Natural killer cell treated with Interleukin-12 subunit alpha and Interleukin-12 subunit beta and Interleukin-15 and Interleukin-18, amount 100 ng/mL, for 72 hours (primary cell): Measurements from ENCODE around the gene ZNF175. TPM values are rescaled to one million over a fixed set of nuclear protein-coding genes. Genes with fewer than 3 reads are reported as not detected.
"Not testable (repeated sequence)": the region's sequence is repeated elsewhere in the genome, so short reads cannot be mapped to it uniquely, and the experiment has no call there.

Experiments
- ATAC-seq, 2 donors: fragments of 150-1000 bp; cut with Tn5 transposase in 1 of 2; sonication (Bioruptor Pico), chemical (Tn5 transposase) in 1 of 2; 2 replicates each; pipeline ENCODE4 v1.10.0; 2021
- DNase-seq: peaks from one replicate; pipeline ENCODE4 v3.0.0; 2022; ENCODE audit warnings: low spot score
- H3K27ac Mint-ChIP-seq, 2 donors: 1 replicate in 1 of 2; 2 replicates in 1 of 2; pipeline ENCODE4 v1.8.0; 2022; ENCODE audit warnings: mixed read lengths in 2 of 2, mild to moderate bottlenecking in 1 of 2, moderate library complexity in 1 of 2
- H3K27me3 Mint-ChIP-seq, 2 donors: 1 replicate in 1 of 2; 2 replicates in 1 of 2; pipeline ENCODE4 v1.8.0; 2022; ENCODE audit warnings: mixed read lengths in 2 of 2
- H3K36me3 Mint-ChIP-seq: one replicate; pipeline ENCODE4 v1.8.0; 2022; ENCODE audit warnings: mixed read lengths
- H3K4me1 Mint-ChIP-seq, 2 donors: 1 replicate in 1 of 2; 2 replicates in 1 of 2; pipeline ENCODE4 v1.8.0; 2022; ENCODE audit warnings: low read depth in 2 of 2, mixed read lengths in 2 of 2, mild to moderate bottlenecking in 1 of 2
- H3K4me3 Mint-ChIP-seq: one replicate; pipeline ENCODE4 v1.8.0; 2022; ENCODE audit warnings: mixed read lengths
- H3K9me3 Mint-ChIP-seq: 2 replicates; pipeline ENCODE4 v1.8.0; 2022; ENCODE audit warnings: mixed read lengths
- total RNA-seq, 2 donors: library from RNA; stranded (reverse); gene quantifications; one replicate each; pipeline ENCODE4 v1.2.3, GENCODE V29; 2022

Gene ZNF175
- total RNA-seq, 2 donors from 2014 or later: 9.9 to 13.2 TPM

DNA sequence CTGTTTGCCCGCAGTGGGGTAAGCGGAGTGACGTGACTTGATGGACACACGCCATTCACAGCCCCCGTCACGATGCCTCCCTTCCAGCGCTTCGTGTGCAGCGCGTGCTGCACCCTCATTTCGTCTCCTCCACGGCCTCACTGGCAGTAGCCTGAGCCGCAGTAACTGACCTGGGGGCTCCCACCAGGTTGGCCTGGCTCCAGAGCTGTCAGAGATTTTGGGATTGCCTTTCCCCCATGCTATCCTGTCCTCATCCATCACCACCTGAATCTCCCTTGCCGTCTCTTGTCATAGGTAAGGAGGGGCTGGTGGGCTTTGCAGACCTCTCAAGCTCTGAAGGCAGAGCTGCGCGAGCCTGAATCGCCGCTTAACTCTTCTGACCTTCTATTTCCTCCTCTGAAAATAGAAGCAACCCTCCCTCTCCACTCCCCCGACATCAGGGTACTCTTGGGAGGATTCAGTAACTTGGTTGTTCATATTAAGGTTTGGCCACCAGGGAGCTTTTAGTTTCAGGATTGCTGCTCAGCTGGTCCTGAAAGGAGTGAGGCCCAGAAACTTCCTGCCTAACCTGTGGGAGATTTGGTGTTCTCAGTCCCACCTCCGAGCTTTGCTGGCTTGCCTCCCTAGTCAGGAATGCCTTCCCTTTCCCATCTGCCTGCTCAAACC lies 31.2 kb downstream of the ZNF175 start:
- Mint-ChIP-seq H3K36me3 (peaks cover 4% of the 10 kb centered on the region), H3K4me3 (peak overlapping the region; percentile 63), H3K4me1 (peaks cover 4 to 7% of the 10 kb centered on the region in 2 donors), H3K9me3 (no peaks in the 10 kb centered on the region), H3K27me3 (peaks cover 0 to 15% of the 10 kb centered on the region in 2 donors), H3K27ac (no peak overlapping the region)
- DNase-seq (no peak), ATAC-seq (no peak)

DNA sequence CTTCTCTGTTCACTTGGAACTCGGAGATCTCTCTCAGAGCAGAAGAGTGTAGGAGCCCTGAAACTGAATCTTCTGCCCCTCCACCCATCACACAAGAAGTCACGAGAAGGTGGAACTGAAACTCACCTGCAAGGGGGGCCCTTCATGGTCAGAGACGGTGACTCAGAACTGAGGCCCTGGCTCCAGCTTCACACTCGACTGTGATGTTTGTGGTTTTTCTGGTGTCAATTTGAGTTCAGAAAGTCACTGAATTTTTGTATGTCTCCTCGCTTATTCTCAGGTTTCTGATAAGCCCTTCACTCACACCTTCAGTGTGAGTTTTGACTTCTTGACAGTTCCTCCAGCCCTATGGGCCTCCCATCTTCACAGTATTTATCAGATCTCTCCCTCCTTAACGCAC lies 36.0 kb downstream of the ZNF175 start:
- Mint-ChIP-seq H3K9me3 (no peaks in the 10 kb centered on the region), H3K36me3 (peaks cover 4% of the 10 kb centered on the region), H3K4me3 (peak overlapping the region; percentile 1), H3K27me3 (peaks cover 7 to 26% of the 10 kb centered on the region in 2 donors), H3K4me1 (peaks cover 8 to 13% of the 10 kb centered on the region in 2 donors), H3K27ac (no peak overlapping the region)
- DNase-seq (no peak), ATAC-seq (peak; percentile 72 to 78)

DNA sequence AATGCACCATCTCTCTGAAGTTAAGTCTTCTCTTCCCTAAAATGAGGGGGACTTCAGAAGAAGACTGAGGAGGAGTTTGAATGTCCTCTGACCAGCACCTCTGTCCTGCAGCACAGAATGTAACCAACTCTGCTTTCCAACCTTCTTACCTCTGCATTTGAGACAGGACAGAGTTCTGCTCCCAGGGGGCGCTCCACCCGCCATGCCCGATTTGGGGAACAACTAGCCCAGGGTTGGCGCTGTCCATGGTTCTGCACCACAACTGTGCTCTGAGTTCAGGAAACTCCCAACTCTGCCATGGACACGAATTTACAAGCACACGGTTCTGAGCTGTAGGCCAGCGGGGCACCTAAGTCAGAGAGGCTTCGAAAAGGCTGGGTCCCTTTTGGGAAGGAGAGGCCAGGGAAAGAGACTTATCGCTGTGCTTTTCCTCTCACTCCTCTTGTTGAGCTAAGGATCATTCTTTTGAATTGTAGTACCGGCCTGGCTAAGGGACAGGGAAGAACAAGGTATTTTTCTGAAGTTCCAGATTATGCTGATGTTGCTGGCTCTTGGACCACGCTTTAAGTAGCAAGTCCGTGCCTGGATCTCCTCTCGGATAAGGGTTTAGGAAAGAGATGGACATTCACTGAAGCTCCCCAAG lies 37.0 kb downstream of the ZNF175 start:
- H3K27me3 Mint-ChIP-seq: peaks cover 7 to 24% of the 10 kb centered on the region in 2 donors
- no peak for DNase-seq
- peak in 1 of 2 donors; percentile 59 for ATAC-seq
- H3K4me3 Mint-ChIP-seq: no peak overlapping the region
- H3K36me3 Mint-ChIP-seq: peaks cover 3% of the 10 kb centered on the region
- peaks cover 8 to 13% of the 10 kb centered on the region in 2 donors for H3K4me1 Mint-ChIP-seq
- H3K9me3 Mint-ChIP-seq: peaks cover 6% of the 10 kb centered on the region
- no peak overlapping the region for H3K27ac Mint-ChIP-seq

DNA sequence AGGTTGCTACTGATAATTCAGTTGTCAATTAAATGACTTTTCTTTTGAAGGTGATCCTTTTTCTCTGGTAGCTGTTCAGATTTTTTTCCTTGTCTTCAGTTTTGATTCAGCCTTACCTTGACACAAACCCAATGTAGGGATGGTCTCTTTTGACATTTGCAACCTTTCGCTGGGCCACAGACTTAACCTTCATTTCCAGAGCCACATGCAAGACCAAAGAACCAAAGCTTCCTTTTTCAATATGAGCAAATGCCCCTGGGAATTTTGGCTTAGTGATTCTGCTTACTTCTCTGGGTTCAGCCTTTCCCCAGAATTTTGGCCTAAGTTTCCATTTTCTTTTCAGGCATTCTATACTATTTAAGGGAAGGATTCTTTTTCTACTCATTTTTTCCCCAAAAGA lies 39.5 kb downstream of the ZNF175 start:
- H3K27ac Mint-ChIP-seq: no peak overlapping the region
- no peak for ATAC-seq
- peaks cover 7 to 17% of the 10 kb centered on the region in 2 donors for H3K27me3 Mint-ChIP-seq

GRCh38 chr19:51614789-51615188 lies 43.7 kb downstream of the ZNF175 start:
- no peak overlapping the region for H3K4me3 Mint-ChIP-seq
- ATAC-seq (no peak), DNase-seq (no peak)
- H3K9me3 Mint-ChIP-seq: peaks cover 6% of the 10 kb centered on the region
- H3K4me1 Mint-ChIP-seq: peaks cover under 1 to 3% of the 10 kb centered on the region in 2 donors
- H3K36me3 Mint-ChIP-seq: no peaks in the 10 kb centered on the region
- H3K27me3 Mint-ChIP-seq: peaks cover 7 to 15% of the 10 kb centered on the region in 2 donors
- H3K27ac Mint-ChIP-seq: no peak overlapping the region

More for the DNA sequence above, 39.5 kb downstream of the ZNF175 start:
- Mint-ChIP-seq H3K4me1 (peaks cover 8 to 13% of the 10 kb centered on the region in 2 donors), H3K4me3 (no peak overlapping the region), H3K36me3 (no peaks in the 10 kb centered on the region), H3K9me3 (peaks cover 6% of the 10 kb centered on the region)
- DNase-seq: no peak

DNA sequence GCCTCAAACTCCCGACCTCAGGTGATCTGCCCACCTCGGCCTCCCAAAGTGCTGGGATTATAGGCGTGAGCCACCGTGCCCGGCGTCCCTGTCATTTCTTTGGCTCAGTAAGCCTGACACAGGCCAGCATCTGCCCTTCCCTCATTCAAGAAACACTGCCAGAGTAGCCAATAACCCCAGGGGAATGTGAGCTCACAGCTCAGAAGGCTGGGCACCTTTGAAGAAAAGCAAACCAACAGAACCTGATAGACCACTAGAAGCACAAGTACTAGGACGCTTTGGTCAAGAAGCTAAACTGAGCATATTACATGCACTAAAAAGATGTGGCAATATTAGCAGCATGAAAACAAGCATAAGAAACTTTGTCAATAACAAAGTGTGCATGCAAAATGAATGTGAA lies 44.9 kb downstream of the ZNF175 start:
- peaks cover 6 to 8% of the 10 kb centered on the region in 2 donors for H3K27me3 Mint-ChIP-seq
- H3K4me3 Mint-ChIP-seq: no peak overlapping the region
- H3K4me1 Mint-ChIP-seq: peaks cover 11% of the 10 kb centered on the region in 2 donors
- H3K27ac Mint-ChIP-seq: no peak overlapping the region
- ATAC-seq (no peak), DNase-seq (no peak)
- peaks cover 6% of the 10 kb centered on the region for H3K9me3 Mint-ChIP-seq
- no peaks in the 10 kb centered on the region for H3K36me3 Mint-ChIP-seq

DNA sequence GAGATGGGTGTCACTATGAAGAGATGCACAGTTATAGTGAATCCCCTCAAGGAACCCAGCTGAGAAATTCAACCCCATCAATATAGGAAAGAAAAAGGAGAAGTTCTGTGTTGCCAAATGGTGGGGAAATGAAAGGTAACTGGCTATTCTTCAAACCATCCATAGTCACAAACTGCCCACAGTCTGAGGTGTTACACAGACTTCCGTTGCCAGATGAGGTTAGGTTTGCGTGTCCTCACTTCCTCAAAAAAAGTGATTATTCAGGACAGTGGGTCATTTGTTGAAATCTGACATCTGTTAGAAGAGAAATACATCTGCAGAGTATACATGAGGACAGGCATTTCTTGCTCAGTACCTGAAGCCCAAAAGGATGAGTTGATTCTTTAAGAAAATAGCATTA lies 50.1 kb downstream of the ZNF175 start:
- no peak overlapping the region for H3K27ac Mint-ChIP-seq

DNA sequence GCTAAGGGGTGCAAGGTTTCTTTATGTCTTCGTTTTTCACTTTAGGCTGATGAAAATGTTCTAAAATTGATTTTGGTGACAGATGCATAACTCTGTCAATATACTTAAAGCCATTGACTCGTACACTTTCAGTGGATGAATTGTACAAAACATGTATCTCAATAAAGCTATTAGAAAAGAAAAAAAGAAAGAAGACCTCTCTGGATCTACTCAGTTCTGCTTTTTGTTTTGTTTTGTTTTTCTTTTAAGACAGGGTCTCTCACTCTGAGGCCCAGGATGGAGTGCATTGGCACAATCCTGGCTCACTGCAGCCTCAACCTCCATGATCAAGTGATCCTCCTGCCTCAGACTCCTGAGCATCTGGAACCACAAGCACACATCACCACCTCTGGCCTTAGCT lies 55.6 kb downstream of the ZNF175 start:
- DNase-seq (no peak), ATAC-seq (no peak)
- Mint-ChIP-seq H3K4me3 (no peak overlapping the region), H3K27ac (no peak overlapping the region), H3K4me1 (peaks cover 0 to 5% of the 10 kb centered on the region in 2 donors), H3K27me3 (peaks cover 10 to 13% of the 10 kb centered on the region in 2 donors), H3K9me3 (no peaks in the 10 kb centered on the region), H3K36me3 (no peaks in the 10 kb centered on the region)

More for the DNA sequence above, 50.1 kb downstream of the ZNF175 start:
- DNase-seq (no peak), ATAC-seq (peak; percentile 70 to 80)
- Mint-ChIP-seq H3K4me1 (peaks cover 16 to 19% of the 10 kb centered on the region in 2 donors), H3K36me3 (no peaks in the 10 kb centered on the region), H3K4me3 (peak overlapping the region; percentile 19), H3K9me3 (no peaks in the 10 kb centered on the region), H3K27me3 (peaks cover 0 to 10% of the 10 kb centered on the region in 2 donors)

- ATAC-seq (no peak), DNase-seq (no peak)
- Mint-ChIP-seq H3K9me3 (no peaks in the 10 kb centered on the region), H3K4me1 (peaks cover 0 to 5% of the 10 kb centered on the region in 2 donors), H3K36me3 (no peaks in the 10 kb centered on the region), H3K27me3 (peaks cover 10 to 18% of the 10 kb centered on the region in 2 donors), H3K4me3 (no peak overlapping the region), H3K27ac (peak overlapping the region in 1 of 2 donors; percentile 25)
Observed at GRCh38 chr19:51627491-51628138, 56.5 kb downstream of the ZNF175 start.

GRCh38 chr19:51628153-51628939 lies 57.3 kb downstream of the ZNF175 start:
- Mint-ChIP-seq H3K4me3 (no peak overlapping the region), H3K36me3 (no peaks in the 10 kb centered on the region), H3K9me3 (no peaks in the 10 kb centered on the region), H3K27me3 (peaks cover 10 to 18% of the 10 kb centered on the region in 2 donors), H3K4me1 (peaks cover 0 to 5% of the 10 kb centered on the region in 2 donors), H3K27ac (peak overlapping the region in 1 of 2 donors; percentile 25)
- DNase-seq: no peak
- peak; percentile 24 to 36 for ATAC-seq

- ATAC-seq, H3K27ac Mint-ChIP-seq: not testable (repeated sequence)
Observed at GRCh38 chr19:51630315-51630714, 59.2 kb downstream of the ZNF175 start, which contains the start of gene SIGLEC5. Gene SIGLEC5 (minus strand): TSS chr19:51630401. CDS start chr19:51630335, 66 bp downstream.

DNA sequence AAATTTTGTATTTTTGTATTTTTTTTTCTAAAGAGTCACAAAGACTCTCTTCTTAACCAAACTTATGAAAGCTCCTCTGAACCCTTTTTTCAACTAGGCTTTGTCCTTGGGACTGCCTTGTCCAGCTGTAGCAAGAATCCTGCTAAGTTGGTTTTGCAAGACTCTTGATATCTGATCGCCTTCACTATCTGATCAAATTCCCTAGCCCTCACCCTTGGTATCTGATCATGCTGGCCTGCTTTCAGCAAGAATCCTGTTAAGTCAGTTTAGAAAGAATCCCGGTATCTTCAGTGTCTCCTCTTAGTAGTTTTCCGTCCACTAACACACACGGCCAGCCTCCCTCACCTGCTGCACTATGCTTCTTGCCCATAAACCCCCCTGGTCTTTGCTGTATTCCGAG lies 61.0 kb downstream of the ZNF175 start:
- Mint-ChIP-seq H3K4me1 (peaks cover 3 to 4% of the 10 kb centered on the region in 2 donors), H3K27ac (no peak overlapping the region), H3K36me3 (no peaks in the 10 kb centered on the region), H3K9me3 (no peaks in the 10 kb centered on the region), H3K4me3 (no peak overlapping the region), H3K27me3 (peaks cover 11 to 13% of the 10 kb centered on the region in 2 donors)
- ATAC-seq: no peak
- no peak for DNase-seq

More at GRCh38 chr19:51630315-51630714, 59.2 kb downstream of the ZNF175 start, which contains the start of gene SIGLEC5:
- not testable (repeated sequence) for H3K4me3 Mint-ChIP-seq, H3K36me3 Mint-ChIP-seq, H3K4me1 Mint-ChIP-seq, H3K9me3 Mint-ChIP-seq, DNase-seq
- peaks cover 10 to 11% of the 10 kb centered on the region in 2 donors for H3K27me3 Mint-ChIP-seq

GRCh38 chr19:51637362-51637978 lies 66.4 kb downstream of the ZNF175 start:
- Mint-ChIP-seq H3K4me3 (peak overlapping the region; percentile 61), H3K36me3 (no peaks in the 10 kb centered on the region), H3K27me3 (peaks cover 24 to 28% of the 10 kb centered on the region in 2 donors), H3K27ac (peak overlapping the region in 1 of 2 donors; percentile 57), H3K9me3 (no peaks in the 10 kb centered on the region), H3K4me1 (peaks cover 7 to 8% of the 10 kb centered on the region in 2 donors)
- ATAC-seq: no peak
- DNase-seq: no peak
